IPS DF 6.9 (cell line): ENCODE results near the gene CTCF.

Source experiments
- DNase-seq: peaks from one replicate; pipeline ENCODE4 v3.0.0-alpha.2; 2013; ENCODE audit warnings: low read depth, low spot score
- H3K27ac ChIP-seq: one replicate; pipeline ENCODE4 v1.5.1; 2013; ENCODE audit warnings: low read length, control low read depth
- H3K27me3 ChIP-seq: 2 replicates; pipeline ENCODE4 v1.6.1; 2013; ENCODE audit warnings: mild to moderate bottlenecking, low read length; ENCODE audit not compliant: control insufficient read depth, insufficient read depth
- H3K36me3 ChIP-seq: 2 replicates; pipeline ENCODE4 v1.6.1; 2013; ENCODE audit warnings: low read length; ENCODE audit not compliant: control insufficient read depth, insufficient read depth
- H3K4me1 ChIP-seq: 2 replicates; pipeline ENCODE4 v1.6.1; 2013; ENCODE audit warnings: low read length; ENCODE audit not compliant: control insufficient read depth, insufficient read depth
- H3K4me3 ChIP-seq: 2 replicates; pipeline ENCODE4 v1.5.1; 2013; ENCODE audit warnings: mild to moderate bottlenecking, low read length
- H3K9me3 ChIP-seq: 2 replicates; pipeline ENCODE4 v1.6.1; 2013; ENCODE audit warnings: low read length, inconsistent platforms; ENCODE audit not compliant: control insufficient read depth, insufficient read depth
- WGBS: extraction: QIAGEN DNeasy Blood & Tissue Kit; methylation state at CpG from one replicate; pipeline ENCODE4 v1.1.7; 2013; ENCODE audit warnings: mixed read lengths, missing lambda C conversion rate; ENCODE audit not compliant: insufficient read length, insufficient coverage; 5-methylcytosine and 5-hydroxymethylcytosine counted together

The CTCF gene

DNA sequence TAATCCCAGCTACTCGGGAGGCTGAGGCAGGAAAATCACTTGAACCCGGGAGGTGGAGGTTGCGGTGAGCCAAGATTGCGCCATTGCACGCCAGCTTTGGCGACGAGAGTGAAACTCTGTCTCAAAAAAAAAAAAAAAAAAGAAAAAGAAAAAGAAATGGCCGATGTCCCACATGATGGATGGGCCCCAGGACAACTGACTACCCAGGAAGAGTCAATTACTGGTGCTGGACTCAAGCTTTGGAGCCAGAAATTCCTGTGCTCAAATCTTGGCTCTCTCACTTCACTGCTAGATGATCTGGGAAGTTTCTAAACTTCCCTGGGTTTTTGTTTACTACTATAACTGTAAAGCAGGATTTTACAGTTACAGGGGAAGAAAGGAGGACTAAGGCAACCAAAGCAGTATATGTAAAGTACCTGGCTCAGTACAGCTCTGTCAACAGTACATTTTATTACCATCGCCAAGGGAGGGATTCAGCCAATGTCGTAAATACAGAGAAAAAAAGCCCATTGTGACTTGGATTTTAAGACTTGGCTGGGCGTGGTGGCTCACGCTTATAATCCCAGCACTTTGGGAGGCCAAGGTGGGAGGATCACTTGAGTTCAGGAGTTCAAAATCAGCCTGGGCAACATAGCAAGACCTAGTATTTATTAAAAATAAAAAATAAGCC is 116.2 kb downstream of the CTCF start:
- Histone ChIP-seq H3K27me3 (no peaks in the 10 kb centered on the region; the same call in 1 of the 2 replicates), H3K4me3 (no peak overlapping the region), H3K27ac (no peak overlapping the region), H3K4me1 (no peaks in the 10 kb centered on the region), H3K36me3 (0 out of 2 replicates have a peak, but pooled peaks cover 3% of the 10 kb centered on the region), H3K9me3 (no peaks in the 10 kb centered on the region)
- no CpG with 5 or more reads among the region's 12 CpGs for WGBS
- no peak for DNase-seq

DNA sequence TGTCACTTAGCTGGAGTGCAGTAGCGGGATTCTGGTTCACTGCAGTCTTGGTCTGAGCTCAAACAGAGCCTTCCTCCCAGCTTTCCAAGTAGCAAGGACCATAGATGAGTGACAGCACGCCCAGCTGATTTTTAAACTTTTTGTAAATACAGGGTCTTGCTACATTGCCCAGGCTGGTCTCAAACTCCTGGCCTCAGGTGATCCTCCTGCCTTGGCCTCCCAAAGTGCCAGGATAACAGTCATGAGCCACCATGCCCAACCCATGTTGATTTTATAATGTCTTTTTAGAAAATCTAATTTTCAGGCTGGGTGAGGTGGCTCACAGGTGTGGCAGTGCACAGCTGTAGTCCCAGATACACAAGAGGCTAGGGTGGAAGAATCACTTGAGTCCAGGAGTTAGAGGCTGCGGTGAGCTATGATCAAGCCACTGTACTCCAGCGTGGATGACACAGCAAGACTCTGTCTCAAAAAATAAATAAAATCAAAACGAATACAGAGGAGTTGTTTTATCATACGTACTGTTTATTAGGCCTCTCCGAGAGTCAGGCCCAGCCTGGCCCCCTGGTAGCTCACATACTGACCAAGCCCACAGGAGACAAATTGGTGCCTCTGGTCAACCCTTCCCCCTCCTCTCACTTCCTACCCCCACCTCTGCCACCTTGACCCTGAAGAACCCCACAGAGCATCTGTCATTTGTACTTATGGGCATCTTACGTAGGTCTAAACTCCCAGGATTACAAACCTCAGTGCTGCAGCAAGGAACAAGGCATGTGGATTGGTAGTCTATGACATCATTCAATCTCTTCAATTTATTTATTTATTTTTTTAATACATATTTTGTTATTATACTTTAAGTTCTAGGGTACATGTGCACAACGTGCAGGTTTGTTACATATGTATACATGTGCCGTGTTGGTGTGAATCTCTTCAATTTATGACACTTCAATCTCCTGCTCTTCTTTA is 117.9 kb downstream of the CTCF start:
- H3K36me3 ChIP-seq = peaks cover 11% of the 10 kb centered on the region; the same call in 1 of the 2 replicates
- DNase-seq = no peak
- no peaks in the 10 kb centered on the region; the same call in 1 of the 2 replicates for H3K27me3 ChIP-seq
- no peak overlapping the region for H3K27ac ChIP-seq
- H3K9me3 ChIP-seq = no peaks in the 10 kb centered on the region
- peaks cover 2% of the 10 kb centered on the region; the same call in 1 of the 2 replicates for H3K4me1 ChIP-seq
- no CpG with 5 or more reads among the region's 10 CpGs for WGBS
- H3K4me3 ChIP-seq = no peak overlapping the region

DNA sequence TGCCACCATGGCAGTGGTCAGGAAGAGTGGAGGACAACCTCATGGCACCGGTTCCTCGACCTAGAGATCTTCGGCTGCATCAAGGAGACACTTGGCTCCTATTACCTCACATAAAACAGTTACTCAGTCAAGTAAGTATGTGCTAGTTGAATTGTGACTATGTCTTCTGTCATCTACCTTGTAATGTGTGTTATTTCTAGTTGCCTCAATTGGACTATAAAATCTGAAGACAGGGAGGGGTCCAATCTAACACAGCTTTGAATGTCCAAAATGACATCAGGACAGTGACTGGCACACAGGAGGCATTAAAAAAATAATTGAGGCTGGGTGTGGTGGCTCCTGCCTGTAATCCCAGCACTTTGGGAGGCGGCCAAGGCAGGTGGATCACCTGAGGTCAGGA is 121.4 kb downstream of the CTCF start:
- WGBS = no CpG with 5 or more reads among the region's 4 CpGs
- DNase-seq = no peak
- Histone ChIP-seq H3K36me3 (peaks cover 13% of the 10 kb centered on the region; the same call in 1 of the 2 replicates), H3K4me3 (no peak overlapping the region), H3K27ac (no peak overlapping the region), H3K9me3 (no peaks in the 10 kb centered on the region), H3K4me1 (peaks cover 2% of the 10 kb centered on the region; the same call in 1 of the 2 replicates), H3K27me3 (no peaks in the 10 kb centered on the region; the same call in 1 of the 2 replicates)

DNA sequence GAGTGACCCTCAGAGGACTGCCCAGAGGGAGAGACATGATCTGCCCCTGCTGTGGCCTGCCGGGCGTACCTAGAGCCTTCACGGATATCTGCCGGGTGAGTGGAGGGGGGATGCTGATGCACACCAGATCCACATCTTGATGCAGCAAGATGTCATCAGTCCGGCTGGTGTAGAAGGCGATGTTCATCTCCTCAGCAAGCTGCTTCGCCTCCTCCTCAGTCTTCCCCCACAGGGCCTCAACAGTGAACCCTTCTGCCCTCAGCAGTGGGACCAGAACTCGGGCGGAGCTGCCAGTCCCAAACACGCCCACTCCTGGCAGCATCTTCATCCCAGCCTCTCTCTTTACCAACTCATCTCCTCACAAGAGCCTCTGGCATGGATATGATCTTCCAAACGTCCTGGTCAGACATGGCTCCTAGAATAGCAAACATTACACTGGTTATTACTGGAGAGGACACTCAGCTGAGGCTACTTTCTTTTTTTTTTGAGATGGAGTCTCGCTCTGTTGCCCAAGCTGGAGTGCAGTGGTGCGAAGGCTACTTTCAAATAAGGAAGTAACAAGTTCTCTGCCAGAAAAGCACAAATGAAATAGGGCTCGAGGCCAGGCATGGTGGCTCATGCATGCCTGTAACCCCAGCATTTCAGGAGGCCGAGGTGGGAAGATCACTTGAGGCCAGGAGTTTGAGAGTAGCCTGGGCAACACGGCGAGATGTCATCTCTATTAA is 123.2 kb downstream of the CTCF start:
- Histone ChIP-seq H3K36me3 (peaks cover 13% of the 10 kb centered on the region; the same call in 1 of the 2 replicates), H3K4me3 (no peak overlapping the region), H3K9me3 (no peaks in the 10 kb centered on the region), H3K27ac (no peak overlapping the region), H3K4me1 (peaks cover 2% of the 10 kb centered on the region; the same call in 1 of the 2 replicates), H3K27me3 (no peaks in the 10 kb centered on the region; the same call in 1 of the 2 replicates)
- WGBS = no CpG with 5 or more reads among the region's 17 CpGs
- no peak for DNase-seq
